Stomach (tissue), 9 donors: ENCODE measurements around the gene CHI3L1. TPM values are rescaled to one million over a fixed set of nuclear protein-coding genes. Genes with fewer than 3 reads are reported as not detected.

Source experiments
- DNase-seq, 2 donors: peaks; one replicate each; pipeline versions ENCODE4 v3.0.0 to v3.0.0-alpha.2; 2013 to 2019
- H3K27ac ChIP-seq, 5 donors: fragments of 200-600 bp in 4 of 5; sonication (generic) in 4 of 5; one replicate each; pipeline ENCODE4 v1.5.1; 2013 to 2019; ENCODE audit warnings: mild to moderate bottlenecking in 1 of 5, moderate library complexity in 1 of 5
- H3K27me3 ChIP-seq, 3 donors: fragments of 200-600 bp; sonication (generic); one replicate each; pipeline ENCODE4 v1.5.1; 2017 to 2019; ENCODE audit warnings: mixed run types in 1 of 3
- H3K36me3 ChIP-seq, 4 donors: fragments of 200-600 bp; sonication (generic); 1 replicate in 3 of 4; 2 replicates in 1 of 4; pipeline ENCODE4 v1.5.1; 2016 to 2019
- H3K4me1 ChIP-seq, 4 donors: fragments of 200-600 bp; sonication (generic); one replicate each; pipeline ENCODE4 v1.5.1; 2016 to 2019
- H3K4me3 ChIP-seq, 4 donors: fragments of 200-600 bp; sonication (generic) in 3 of 4; one replicate each; pipeline ENCODE4 v1.5.1; 2016 to 2019; ENCODE audit warnings: mild to moderate bottlenecking in 1 of 4
- H3K9me3 ChIP-seq, 4 donors: fragments of 200-600 bp; sonication (generic); one replicate each; pipeline ENCODE4 v1.5.1; 2016 to 2019
- CTCF ChIP-seq, 7 experiments: fragments of 450-650 bp in 4 of 7; fragments of 200-600 bp in 3 of 7; sonication (generic) in 3 of 7; IDR thresholded peaks; one replicate each; pipeline ENCODE4 v1.5.1; 2016 to 2019; ENCODE audit warnings: antibody characterized with exemption in 7 of 7, control low read depth in 2 of 7, mild to moderate bottlenecking in 1 of 7
- EP300 ChIP-seq: sonication (generic); formaldehyde crosslinking; IDR thresholded peaks from one replicate; pipeline ENCODE4 v1.6.1; 2017; ENCODE audit warnings: antibody characterized with exemption
- POLR2A ChIP-seq, 4 donors: fragments of 450-650 bp; IDR thresholded peaks; one replicate each; pipeline ENCODE4 v1.6.1; 2016; ENCODE audit warnings: antibody characterized with exemption in 4 of 4, control low read depth in 2 of 4, mild to moderate bottlenecking in 1 of 4, moderate library complexity in 1 of 4
- POLR2AphosphoS5 ChIP-seq, 3 donors: sonication (generic); formaldehyde crosslinking; IDR thresholded peaks; one replicate each; pipeline ENCODE4 v1.6.1; 2016; ENCODE audit warnings: antibody characterized with exemption in 3 of 3
- WGBS, 5 donors: extraction: QIAGEN DNeasy Blood & Tissue Kit in 3 of 5; methylation state at CpG; one replicate each; pipeline versions ENCODE4 v1.1.5 to v1.1.7; 2013 to 2018; 5-methylcytosine and 5-hydroxymethylcytosine counted together
- intact Hi-C: fragments of 100-400 bp; cut with DNase I; formaldehyde crosslinking; loops from one replicate; pipeline ENCODE4 v1.15.1; 2023; ENCODE audit warnings: low total_unique reads
- polyA plus RNA-seq, 3 donors: library from polyadenylated mRNA; stranded (reverse); fragments of 200-250 nt; gene quantifications; one replicate each; pipeline ENCODE4 v1.2.3, GENCODE V29; 2013
- total RNA-seq, 5 donors: library from RNA; depleted of rRNA; stranded (reverse); fragments of >200 nt; gene quantifications; one replicate each; pipeline versions ENCODE4 v1.1.0 to v1.2.3, GENCODE V29; 2014 to 2016
- donor health status: healthy with polysubstance abuse.
- donor health status: Bipolar disorder and iron deficiency.
- donor health status: healthy.

Gene CHI3L1
- total and polyA plus RNA-seq, 8 donors = 1.1 to 28.1 (median 3.9) TPM; not detected in 3

GRCh38 chr1:203159844-203160243 is 26.7 kb downstream of the CHI3L1 start:
- DNase-seq = no peak
- Histone ChIP-seq H3K27me3 (peaks cover 0 to 12% (median 0%) of the 10 kb centered on the region in 3 donors), H3K27ac (no peak overlapping the region), H3K9me3 (no peaks in the 10 kb centered on the region), H3K4me3 (no peak overlapping the region), H3K36me3 (no peaks in the 10 kb centered on the region), H3K4me1 (no peaks in the 10 kb centered on the region)
- intact Hi-C loops = no loop called here
- no peak for TF ChIP-seq POLR2A (IDR thresholded peaks at IDR 0.05)
- no peak for TF ChIP-seq POLR2AphosphoS5 (IDR thresholded peaks at IDR 0.05)
- no peak for TF ChIP-seq CTCF (IDR thresholded peaks at IDR 0.05)
- TF ChIP-seq EP300 = no peak
- 71 to 82% (median 74%) methylated on average over 1 of the region's 1 CpG for WGBS, 5 donors

- Histone ChIP-seq H3K36me3 (no peaks in the 10 kb centered on the region), H3K4me1 (no peaks in the 10 kb centered on the region), H3K27me3 (peaks cover 0 to 12% (median 0%) of the 10 kb centered on the region in 3 donors), H3K27ac (no peak overlapping the region), H3K4me3 (no peak overlapping the region), H3K9me3 (no peaks in the 10 kb centered on the region)
- DNase-seq = peak in 1 of 2 donors; percentile 39
- 80 to 90% (median 86%) methylated on average over 9 of the region's 9 CpGs for WGBS, 5 donors
- TF ChIP-seq POLR2A (IDR thresholded peaks at IDR 0.05) = no peak
- no peak for TF ChIP-seq POLR2AphosphoS5 (IDR thresholded peaks at IDR 0.05)
- TF ChIP-seq EP300 = no peak
- TF ChIP-seq CTCF (IDR thresholded peaks at IDR 0.05) = no peak
- intact Hi-C loops = no loop called here
Observed at GRCh38 chr1:203158960-203159665, 27.4 kb downstream of the CHI3L1 start.

GRCh38 chr1:203158423-203158822 is 28.1 kb downstream of the CHI3L1 start:
- intact Hi-C loops = no loop called here
- no peaks in the 10 kb centered on the region for H3K36me3 ChIP-seq
- H3K9me3 ChIP-seq = no peaks in the 10 kb centered on the region
- 74 to 92% (median 84%) methylated on average over 1 of the region's 1 CpG for WGBS, 5 donors
- TF ChIP-seq EP300 = no peak
- no peak for TF ChIP-seq POLR2A (IDR thresholded peaks at IDR 0.05)
- no peak for TF ChIP-seq CTCF (IDR thresholded peaks at IDR 0.05)
- TF ChIP-seq POLR2AphosphoS5 (IDR thresholded peaks at IDR 0.05) = no peak
- no peak for DNase-seq
- no peak overlapping the region for H3K4me3 ChIP-seq
- H3K27ac ChIP-seq = no peak overlapping the region
- H3K27me3 ChIP-seq = peaks cover 0 to 12% (median 0%) of the 10 kb centered on the region in 3 donors
- H3K4me1 ChIP-seq = no peaks in the 10 kb centered on the region

- Histone ChIP-seq H3K4me1 (no peaks in the 10 kb centered on the region), H3K27ac (no peak overlapping the region), H3K4me3 (no peak overlapping the region), H3K27me3 (peaks cover 0 to 3% (median 0%) of the 10 kb centered on the region in 3 donors), H3K9me3 (no peaks in the 10 kb centered on the region), H3K36me3 (no peaks in the 10 kb centered on the region)
- intact Hi-C loops = no loop called here
- TF ChIP-seq EP300 (no peak), CTCF (IDR thresholded peaks at IDR 0.05) (no peak), POLR2AphosphoS5 (IDR thresholded peaks at IDR 0.05) (no peak), POLR2A (IDR thresholded peaks at IDR 0.05) (no peak)
- no peak for DNase-seq
- WGBS, 5 donors = 23 to 75% (median 42%) methylated on average over 1 of the region's 1 CpG
Observed at GRCh38 chr1:203156280-203156679, 30.2 kb downstream of the CHI3L1 start.
